HepG2 (cell line): ENCODE data around the gene PMM2. TPM values are rescaled to one million over a fixed set of nuclear protein-coding genes. Genes with fewer than 3 reads are reported as not detected.

ENCODE experiments used
- AFF4 ChIP-seq: sonication (generic); formaldehyde crosslinking; IDR thresholded peaks from 2 replicates; pipeline ENCODE4 v1.4.0; 2020; ENCODE audit warnings: missing genetic modification reagents
- CENPT ChIP-seq: sonication (generic); formaldehyde crosslinking; IDR thresholded peaks from 2 replicates; pipeline ENCODE4 v1.8.0; 2022; ENCODE audit warnings: low read depth, mild to moderate bottlenecking, moderate library complexity, missing genetic modification reagents
- EZH2 ChIP-seq: conservative IDR thresholded peaks from 2 replicates; pipeline ENCODE4 v1.6.1; 2012; ENCODE audit warnings: mild to moderate bottlenecking, low read depth, low read length, moderate library complexity
- FOXK1 ChIP-seq: sonication (generic); formaldehyde crosslinking; IDR thresholded peaks from 2 replicates; pipeline ENCODE4 v1.4.0; 2020; ENCODE audit warnings: low read depth, missing genetic modification reagents, borderline replicate concordance
- GATA4 ChIP-seq: sonication (generic); IDR thresholded peaks from 2 replicates; pipeline ENCODE4 v1.6.1; 2016; ENCODE audit warnings: antibody characterized with exemption, low read depth, borderline replicate concordance
- IRF2 ChIP-seq: IDR thresholded peaks from 2 replicates; pipeline ENCODE4 v1.6.1; 2018; ENCODE audit warnings: missing genetic modification reagents, missing compliant biosample characterization
- JARID2 ChIP-seq: sonication (generic); formaldehyde crosslinking; IDR thresholded peaks from 2 replicates; pipeline ENCODE4 v1.8.1; 2023; ENCODE audit warnings: missing genetic modification reagents, inconsistent platforms; ENCODE audit not compliant: insufficient replicate concordance
- ZNF607 ChIP-seq: sonication (generic); formaldehyde crosslinking; IDR thresholded peaks from 2 replicates; pipeline ENCODE4 v1.5.1; 2020; ENCODE audit warnings: missing genetic modification reagents, mild to moderate bottlenecking, borderline replicate concordance
- ZNF629 ChIP-seq: sonication (generic); formaldehyde crosslinking; conservative IDR thresholded peaks from 2 replicates; pipeline ENCODE4 v1.5.0; 2020; ENCODE audit warnings: missing genetic modification reagents
- ZNF766 ChIP-seq: sonication (generic); formaldehyde crosslinking; IDR thresholded peaks from 2 replicates; pipeline ENCODE4 v1.5.0; 2020; ENCODE audit warnings: missing genetic modification reagents, borderline replicate concordance
- ZNF879 ChIP-seq: sonication (generic); formaldehyde crosslinking; IDR thresholded peaks from 2 replicates; pipeline ENCODE4 v1.8.1; 2023; ENCODE audit warnings: missing genetic modification reagents
- polyA plus RNA-seq, 8 experiments: library from polyadenylated mRNA; depleted of rRNA in 3 of 8; stranded (reverse) in 7 of 8; unstranded in 1 of 8; fragments of >200 nt; fragmentation: Illumina TruSeq in 4 of 8; extraction: Trizol in 4 of 8; gene quantifications; 2 replicates each; pipeline versions ENCODE4 v1.2.1 to v1.2.3, GENCODE V29; 2011 to 2016; ENCODE audit warnings: low read depth in 4 of 8, missing spikeins in 1 of 8, mixed read lengths in 1 of 8; ENCODE audit not compliant: insufficient read depth in 1 of 8
- total RNA-seq, 5 experiments: library from RNA; depleted of rRNA; stranded (reverse); fragments of >200 nt; fragmentation: Illumina TruSeq; extraction: Trizol; gene quantifications; 2 replicates each; pipeline ENCODE4 v1.2.3, GENCODE V29; 2016; ENCODE audit warnings: low read depth in 1 of 5
- TF ChIP-seq, protein P1 (sequence below): sonication (generic); formaldehyde crosslinking; IDR thresholded peaks from 2 replicates; pipeline ENCODE4 v1.8.1; 2023; ENCODE audit warnings: mild to moderate bottlenecking, inconsistent platforms, moderate library complexity, missing genetic modification reagents, borderline replicate concordance
- TF ChIP-seq, protein P2 (sequence below): sonication (generic); formaldehyde crosslinking; IDR thresholded peaks from 2 replicates; pipeline ENCODE4 v1.4.0; 2020; ENCODE audit warnings: missing genetic modification reagents
- TF ChIP-seq, protein P3 (sequence below): sonication (generic); formaldehyde crosslinking; IDR thresholded peaks from 2 replicates; pipeline ENCODE4 v1.4.0; 2020; ENCODE audit warnings: missing genetic modification reagents
- TF ChIP-seq, protein P4 (sequence below): IDR thresholded peaks from 2 replicates; pipeline ENCODE4 v1.6.1; 2016; ENCODE audit warnings: mild to moderate bottlenecking

PMM2 gene
- total and polyA plus RNA-seq, 2 of the 13 experiments (the other 11 are each of a cell fraction or from before 2014, with no cell fraction given), result 52.2 to 93.7 TPM

GRCh38 chr16:8797364-8798173, at the start of gene PMM2, which contains the start of gene TMEM186 (continued):
- TF ChIP-seq, protein P1, sequence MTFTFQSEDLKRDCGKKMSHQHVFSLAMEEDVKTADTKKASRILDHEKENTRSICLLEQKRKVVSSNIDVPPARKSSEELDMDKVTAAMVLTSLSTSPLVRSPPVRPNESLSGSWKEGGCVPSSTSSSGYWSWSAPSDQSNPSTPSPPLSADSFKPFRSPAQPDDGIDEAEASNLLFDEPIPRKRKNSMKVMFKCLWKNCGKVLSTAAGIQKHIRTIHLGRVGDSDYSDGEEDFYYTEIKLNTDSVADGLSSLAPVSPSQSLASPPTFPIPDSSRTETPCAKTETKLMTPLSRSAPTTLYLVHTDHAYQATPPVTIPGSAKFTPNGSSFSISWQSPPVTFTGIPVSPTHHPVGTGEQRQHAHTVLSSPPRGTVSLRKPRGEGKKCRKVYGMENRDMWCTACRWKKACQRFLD, result peak; percentile 99; the same call in 1 of the 2 replicates
- peak; percentile 99 for TF ChIP-seq ZNF607 (CRISPR knock-in tag)
- TF ChIP-seq, protein P2, sequence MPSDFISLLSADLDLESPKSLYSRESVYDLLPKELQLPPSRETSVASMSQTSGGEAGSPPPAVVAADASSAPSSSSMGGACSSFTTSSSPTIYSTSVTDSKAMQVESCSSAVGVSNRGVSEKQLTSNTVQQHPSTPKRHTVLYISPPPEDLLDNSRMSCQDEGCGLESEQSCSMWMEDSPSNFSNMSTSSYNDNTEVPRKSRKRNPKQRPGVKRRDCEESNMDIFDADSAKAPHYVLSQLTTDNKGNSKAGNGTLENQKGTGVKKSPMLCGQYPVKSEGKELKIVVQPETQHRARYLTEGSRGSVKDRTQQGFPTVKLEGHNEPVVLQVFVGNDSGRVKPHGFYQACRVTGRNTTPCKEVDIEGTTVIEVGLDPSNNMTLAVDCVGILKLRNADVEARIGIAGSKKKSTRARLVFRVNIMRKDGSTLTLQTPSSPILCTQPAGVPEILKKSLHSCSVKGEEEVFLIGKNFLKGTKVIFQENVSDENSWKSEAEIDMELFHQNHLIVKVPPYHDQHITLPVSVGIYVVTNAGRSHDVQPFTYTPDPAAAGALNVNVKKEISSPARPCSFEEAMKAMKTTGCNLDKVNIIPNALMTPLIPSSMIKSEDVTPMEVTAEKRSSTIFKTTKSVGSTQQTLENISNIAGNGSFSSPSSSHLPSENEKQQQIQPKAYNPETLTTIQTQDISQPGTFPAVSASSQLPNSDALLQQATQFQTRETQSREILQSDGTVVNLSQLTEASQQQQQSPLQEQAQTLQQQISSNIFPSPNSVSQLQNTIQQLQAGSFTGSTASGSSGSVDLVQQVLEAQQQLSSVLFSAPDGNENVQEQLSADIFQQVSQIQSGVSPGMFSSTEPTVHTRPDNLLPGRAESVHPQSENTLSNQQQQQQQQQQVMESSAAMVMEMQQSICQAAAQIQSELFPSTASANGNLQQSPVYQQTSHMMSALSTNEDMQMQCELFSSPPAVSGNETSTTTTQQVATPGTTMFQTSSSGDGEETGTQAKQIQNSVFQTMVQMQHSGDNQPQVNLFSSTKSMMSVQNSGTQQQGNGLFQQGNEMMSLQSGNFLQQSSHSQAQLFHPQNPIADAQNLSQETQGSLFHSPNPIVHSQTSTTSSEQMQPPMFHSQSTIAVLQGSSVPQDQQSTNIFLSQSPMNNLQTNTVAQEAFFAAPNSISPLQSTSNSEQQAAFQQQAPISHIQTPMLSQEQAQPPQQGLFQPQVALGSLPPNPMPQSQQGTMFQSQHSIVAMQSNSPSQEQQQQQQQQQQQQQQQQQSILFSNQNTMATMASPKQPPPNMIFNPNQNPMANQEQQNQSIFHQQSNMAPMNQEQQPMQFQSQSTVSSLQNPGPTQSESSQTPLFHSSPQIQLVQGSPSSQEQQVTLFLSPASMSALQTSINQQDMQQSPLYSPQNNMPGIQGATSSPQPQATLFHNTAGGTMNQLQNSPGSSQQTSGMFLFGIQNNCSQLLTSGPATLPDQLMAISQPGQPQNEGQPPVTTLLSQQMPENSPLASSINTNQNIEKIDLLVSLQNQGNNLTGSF, result peak; percentile 97
- no peak for TF ChIP-seq AFF4 (CRISPR knock-in tag)
- peak; percentile 73; the same call in 1 of the 2 replicates for TF ChIP-seq GATA4
- TF ChIP-seq, protein P3, sequence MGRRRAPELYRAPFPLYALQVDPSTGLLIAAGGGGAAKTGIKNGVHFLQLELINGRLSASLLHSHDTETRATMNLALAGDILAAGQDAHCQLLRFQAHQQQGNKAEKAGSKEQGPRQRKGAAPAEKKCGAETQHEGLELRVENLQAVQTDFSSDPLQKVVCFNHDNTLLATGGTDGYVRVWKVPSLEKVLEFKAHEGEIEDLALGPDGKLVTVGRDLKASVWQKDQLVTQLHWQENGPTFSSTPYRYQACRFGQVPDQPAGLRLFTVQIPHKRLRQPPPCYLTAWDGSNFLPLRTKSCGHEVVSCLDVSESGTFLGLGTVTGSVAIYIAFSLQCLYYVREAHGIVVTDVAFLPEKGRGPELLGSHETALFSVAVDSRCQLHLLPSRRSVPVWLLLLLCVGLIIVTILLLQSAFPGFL (CRISPR knock-in tag), result 0 out of 2 replicates have a peak, but pooled peaks have one; percentile 62
- TF ChIP-seq, protein P4, sequence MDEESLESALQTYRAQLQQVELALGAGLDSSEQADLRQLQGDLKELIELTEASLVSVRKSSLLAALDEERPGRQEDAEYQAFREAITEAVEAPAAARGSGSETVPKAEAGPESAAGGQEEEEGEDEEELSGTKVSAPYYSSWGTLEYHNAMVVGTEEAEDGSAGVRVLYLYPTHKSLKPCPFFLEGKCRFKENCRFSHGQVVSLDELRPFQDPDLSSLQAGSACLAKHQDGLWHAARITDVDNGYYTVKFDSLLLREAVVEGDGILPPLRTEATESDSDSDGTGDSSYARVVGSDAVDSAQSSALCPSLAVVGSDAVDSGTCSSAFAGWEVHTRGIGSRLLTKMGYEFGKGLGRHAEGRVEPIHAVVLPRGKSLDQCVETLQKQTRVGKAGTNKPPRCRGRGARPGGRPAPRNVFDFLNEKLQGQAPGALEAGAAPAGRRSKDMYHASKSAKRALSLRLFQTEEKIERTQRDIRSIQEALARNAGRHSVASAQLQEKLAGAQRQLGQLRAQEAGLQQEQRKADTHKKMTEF (CRISPR knock-in tag), result peak; percentile 99
- TF ChIP-seq ZNF766 (CRISPR knock-in tag), result no peak; the same call in 1 of the 2 replicates
- peak; percentile 99 for TF ChIP-seq IRF2 (CRISPR knock-in tag)
- peak; percentile 90; the same call in 1 of the 2 replicates for TF ChIP-seq CENPT (CRISPR knock-in tag)
- TF ChIP-seq FOXK1 (CRISPR knock-in tag), result peak; percentile 97
- TF ChIP-seq ZNF879, result peak; percentile 90; the same call in 1 of the 2 replicates
- TF ChIP-seq EZH2, result no peak
- TF ChIP-seq JARID2 (CRISPR knock-in tag), result peak; percentile 95
- peak; percentile 42; the same call in 1 of the 2 replicates for TF ChIP-seq ZNF629 (CRISPR knock-in tag)
